ENCODE measurements around the gene PHKB. TPM values are rescaled to one million over a fixed set of nuclear protein-coding genes. Genes with fewer than 3 reads are reported as not detected.
"Not testable (repeated sequence)": the region's sequence is repeated elsewhere in the genome, so short reads cannot be mapped to it uniquely, and the experiment has no call there.

The PHKB gene
- total RNA-seq, 1 donor from 2014 or later: 72.8 TPM

DNA sequence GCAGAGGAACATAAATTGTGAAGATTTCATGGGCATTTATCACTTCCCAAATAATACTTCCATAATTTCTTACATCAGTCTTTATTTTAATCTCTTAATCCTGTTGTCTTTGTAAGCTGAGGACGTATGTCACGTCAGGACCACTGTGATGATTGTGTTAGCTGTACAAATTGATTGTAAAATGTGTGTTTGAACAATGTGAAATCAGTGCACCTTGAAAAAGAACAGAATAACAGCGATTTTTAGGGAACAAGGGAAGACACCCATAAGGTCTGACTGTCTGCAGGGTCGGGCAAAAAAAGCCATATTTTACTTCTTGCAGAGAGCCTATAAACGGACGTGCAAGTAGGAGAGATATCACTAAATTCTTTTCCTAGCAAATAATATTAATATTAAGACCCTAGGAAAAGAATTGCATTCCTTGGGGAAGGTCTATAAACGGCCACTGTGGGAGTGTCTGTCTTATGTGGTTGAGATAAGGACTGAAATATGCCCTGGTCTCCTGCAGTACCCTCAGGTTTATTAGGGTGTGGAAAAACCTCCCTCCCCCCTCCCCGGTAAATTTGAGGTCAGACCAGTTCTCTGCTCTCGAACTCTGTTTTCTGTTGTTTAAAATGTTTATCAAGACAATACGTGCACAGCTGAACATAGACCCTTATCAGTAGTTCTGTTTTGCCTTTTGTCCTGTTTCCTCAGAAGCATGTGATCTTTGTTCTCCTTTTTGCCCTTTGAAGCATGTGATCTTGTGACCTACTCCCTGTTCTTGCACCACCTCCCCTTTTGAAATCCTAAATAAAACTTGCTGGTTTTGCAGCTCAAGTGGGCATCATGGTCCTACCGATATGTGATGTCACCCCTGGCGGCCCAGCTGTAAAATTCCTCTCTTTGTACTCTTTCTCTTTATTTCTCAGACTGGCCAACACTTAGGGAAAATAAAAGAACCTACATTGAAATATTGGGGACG lies 78.9 kb downstream of the PHKB start:
- DNase-seq (ENCODE audit: missing footprints); intact Hi-C loops (cut with DNase I); ATAC-seq: not testable (repeated sequence)

DNA sequence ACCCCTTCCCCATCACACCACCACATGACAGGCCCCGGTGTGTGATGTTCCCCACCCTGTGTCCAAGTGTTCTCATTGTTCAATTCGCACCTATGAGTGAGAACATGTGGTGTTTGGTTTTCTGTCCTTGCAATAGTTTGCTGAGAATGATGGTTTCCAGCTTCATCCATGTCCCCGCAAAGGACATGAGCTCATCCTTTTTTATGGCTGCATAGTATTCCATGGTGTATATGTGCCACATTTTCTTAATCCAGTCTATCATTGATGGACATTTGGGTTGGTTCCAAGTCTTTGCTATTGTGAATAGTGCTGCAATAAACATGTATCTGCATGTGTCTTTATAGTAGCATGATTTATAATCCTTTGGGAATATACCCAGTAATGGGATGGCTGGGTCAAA lies 80.0 kb downstream of the PHKB start:
- ATAC-seq; DNase-seq (ENCODE audit: missing footprints); intact Hi-C loops (cut with DNase I): not testable (repeated sequence)

- ATAC-seq; DNase-seq (ENCODE audit: missing footprints); intact Hi-C loops (cut with DNase I): not testable (repeated sequence)
Measured at GRCh38 chr16:47544255-47544654, 83.1 kb downstream of the PHKB start.

DNA sequence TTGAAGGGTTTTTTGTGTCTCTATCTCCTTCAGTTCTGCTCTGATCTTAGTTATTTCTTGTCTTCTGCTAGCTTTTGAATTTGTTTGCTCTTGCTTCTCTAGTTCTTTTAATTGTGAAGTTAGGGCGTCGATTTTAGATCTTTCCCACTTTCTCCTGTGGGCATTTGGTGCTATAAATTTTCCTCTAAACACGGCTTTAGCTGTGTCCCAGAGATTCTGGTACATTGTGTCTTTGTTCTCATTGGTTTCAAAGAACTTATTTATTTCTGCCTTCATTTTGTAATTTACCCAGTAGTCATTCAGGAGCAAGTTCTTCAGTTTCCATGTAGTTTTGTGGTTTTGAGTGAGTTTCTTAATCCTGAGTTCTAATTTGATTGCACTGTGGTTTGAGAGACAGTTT lies 90.1 kb downstream of the PHKB start:
- intact Hi-C loops (cut with DNase I); DNase-seq (ENCODE audit: missing footprints); ATAC-seq: not testable (repeated sequence)

DNA sequence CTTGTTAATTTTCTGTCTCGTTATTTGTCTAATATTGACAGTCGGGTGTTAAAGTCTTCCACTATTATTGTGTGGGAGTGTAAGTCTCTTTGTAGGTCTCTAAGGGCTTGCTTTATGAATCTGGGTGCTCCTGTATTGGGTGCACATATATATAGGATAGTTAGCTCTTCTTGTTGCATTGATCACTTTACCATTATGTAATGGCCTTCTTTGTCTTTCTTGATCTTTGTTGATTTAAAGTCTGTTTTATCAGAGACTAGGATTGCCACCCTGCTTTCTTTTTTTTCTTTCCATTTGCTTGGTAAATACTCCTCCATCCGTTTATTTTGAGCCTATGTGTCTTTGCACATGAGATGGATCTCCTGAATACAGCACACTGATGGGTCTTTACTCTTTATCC lies 90.6 kb downstream of the PHKB start:
- ATAC-seq; DNase-seq (ENCODE audit: missing footprints): not testable (repeated sequence)

GRCh38 chr16:47553853-47554564 lies 92.9 kb downstream of the PHKB start:
- DNase-seq (ENCODE audit: missing footprints): no peak
- ATAC-seq: no peak

More for the DNA sequence above, 90.6 kb downstream of the PHKB start:
- intact Hi-C loops (cut with DNase I): not testable (repeated sequence)

GRCh38 chr16:47554587-47554986 lies 93.5 kb downstream of the PHKB start:
- ATAC-seq: not testable (repeated sequence)

More at GRCh38 chr16:47553853-47554564, 92.9 kb downstream of the PHKB start:
- intact Hi-C loops (cut with DNase I): no loop called here

GRCh38 chr16:47561286-47561685 lies 100.2 kb downstream of the PHKB start:
- intact Hi-C loops (cut with DNase I): no loop called here
- no peak for DNase-seq (ENCODE audit: missing footprints)
- no peak for ATAC-seq

More at GRCh38 chr16:47554587-47554986, 93.5 kb downstream of the PHKB start:
- intact Hi-C loops (cut with DNase I); DNase-seq (ENCODE audit: missing footprints): not testable (repeated sequence)

DNA sequence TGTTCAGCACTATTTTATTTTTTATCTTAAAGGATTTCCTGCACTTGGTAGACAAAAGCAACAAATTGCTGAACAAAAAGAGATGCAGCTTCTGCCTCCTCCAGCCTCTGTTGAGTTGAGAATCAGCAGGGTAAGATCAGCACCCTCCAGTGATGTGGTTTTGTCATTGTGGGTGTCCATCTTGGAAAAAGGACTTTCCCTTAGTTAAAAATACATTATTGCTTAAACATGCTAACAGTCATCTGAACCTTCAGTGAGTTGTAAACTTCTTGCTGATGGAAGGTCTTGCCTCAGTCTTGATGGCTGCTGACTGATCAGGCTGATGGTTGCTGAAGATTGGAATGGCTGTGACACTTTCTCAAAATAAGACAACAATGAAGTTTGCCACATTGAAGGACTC lies 101.2 kb downstream of the PHKB start:
- ATAC-seq: no peak
- intact Hi-C loops (cut with DNase I): no loop called here

DNA sequence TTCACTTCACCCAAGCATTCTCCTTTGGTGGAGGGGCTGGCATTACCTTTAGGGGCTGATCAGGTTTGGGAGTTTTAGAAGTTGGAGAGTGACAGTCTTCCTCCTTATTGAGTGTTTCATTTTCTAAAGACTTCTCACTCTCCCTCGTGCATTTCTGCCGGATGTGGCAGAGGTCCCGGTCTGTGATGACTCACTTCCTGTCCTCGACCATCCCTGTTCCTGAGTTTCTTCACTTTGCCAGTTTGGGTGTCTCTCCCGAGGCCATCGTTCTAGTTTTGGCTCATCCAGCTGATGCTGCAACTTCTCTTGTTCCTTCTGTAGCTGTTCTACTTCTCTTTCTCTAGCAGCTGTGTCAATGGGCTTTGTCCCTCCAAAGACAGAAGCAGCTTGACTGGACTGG lies 104.3 kb downstream of the PHKB start:
- DNase-seq (ENCODE audit: missing footprints): peak; percentile 71
- ATAC-seq: peak; percentile 93
- intact Hi-C loops (cut with DNase I): no loop called here

More for the DNA sequence above, 101.2 kb downstream of the PHKB start:
- DNase-seq (ENCODE audit: missing footprints): no peak

DNA sequence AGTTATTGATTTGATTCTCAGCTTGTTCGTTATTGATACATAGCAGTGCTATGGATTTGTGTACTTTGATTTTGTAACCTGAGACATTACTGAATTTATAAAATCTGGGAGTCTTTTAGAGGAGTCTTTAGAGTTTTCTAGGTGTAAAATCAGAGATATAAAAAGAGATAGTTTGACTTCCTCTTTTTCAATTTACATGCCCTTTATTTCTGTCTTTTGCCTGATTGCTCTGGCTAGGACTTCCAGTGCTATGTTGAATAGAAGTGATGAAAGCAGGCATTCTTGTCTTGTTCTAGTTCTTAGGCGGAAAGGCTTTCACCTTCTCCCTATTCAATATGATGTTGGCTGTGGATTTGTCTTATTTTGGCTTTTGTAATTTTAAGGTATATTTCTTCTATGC lies 106.2 kb downstream of the PHKB start:
- ATAC-seq (no peak), DNase-seq (ENCODE audit: missing footprints) (no peak)
- intact Hi-C loops (cut with DNase I): no loop called here

DNA sequence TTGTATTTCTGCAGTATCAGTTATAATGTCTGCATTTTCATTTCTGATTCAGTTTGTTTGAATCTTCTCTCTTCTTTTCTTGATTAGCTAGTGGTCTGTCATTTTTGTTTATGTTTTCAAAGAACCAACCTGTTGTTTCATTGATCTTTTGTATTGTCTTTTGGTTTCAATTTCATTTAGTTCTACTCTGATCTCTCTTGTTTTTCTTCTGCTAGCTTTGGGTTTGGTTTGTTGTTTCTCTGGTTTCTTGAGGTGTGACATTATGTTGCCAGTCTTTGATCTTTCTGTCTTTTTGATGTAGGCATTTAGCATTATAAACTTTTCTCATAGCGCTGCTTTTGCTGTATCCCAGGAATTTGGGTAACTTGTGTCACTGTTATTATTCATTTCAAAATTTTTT lies 107.2 kb downstream of the PHKB start:
- ATAC-seq: no peak

DNA sequence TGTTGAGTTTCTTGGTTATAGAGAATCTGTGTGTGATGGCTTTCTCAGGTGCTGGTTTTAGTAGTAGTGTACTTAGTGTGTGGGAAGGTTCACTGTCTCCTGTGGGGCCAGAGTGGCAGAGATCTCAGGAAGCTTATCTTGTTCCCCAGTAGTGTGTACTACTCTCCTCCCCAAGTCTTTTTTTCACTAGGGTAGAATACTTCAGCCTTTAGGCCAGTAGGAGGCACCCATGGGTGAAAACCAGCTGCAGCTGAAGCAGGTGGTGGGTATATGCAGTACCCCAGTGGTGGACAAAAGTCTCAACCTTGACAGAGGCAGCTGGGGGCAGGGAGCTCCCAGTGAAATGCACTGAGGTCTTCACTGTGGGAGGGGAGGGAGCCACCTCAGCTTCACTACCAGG lies 109.9 kb downstream of the PHKB start:
- DNase-seq (ENCODE audit: missing footprints) (no peak), ATAC-seq (no peak)
- intact Hi-C loops (cut with DNase I): no loop called here

More for the DNA sequence above, 107.2 kb downstream of the PHKB start:
- intact Hi-C loops (cut with DNase I): no loop called here
- no peak for DNase-seq (ENCODE audit: missing footprints)

GRCh38 chr16:47571711-47572110 lies 110.6 kb downstream of the PHKB start:
- intact Hi-C loops (cut with DNase I): no loop called here
- no peak for ATAC-seq

GRCh38 chr16:47574091-47575054 lies 113.2 kb downstream of the PHKB start:
- ATAC-seq: no peak
- DNase-seq (ENCODE audit: missing footprints): no peak
- intact Hi-C loops (cut with DNase I): no loop called here

More at GRCh38 chr16:47571711-47572110, 110.6 kb downstream of the PHKB start:
- no peak for DNase-seq (ENCODE audit: missing footprints)

DNA sequence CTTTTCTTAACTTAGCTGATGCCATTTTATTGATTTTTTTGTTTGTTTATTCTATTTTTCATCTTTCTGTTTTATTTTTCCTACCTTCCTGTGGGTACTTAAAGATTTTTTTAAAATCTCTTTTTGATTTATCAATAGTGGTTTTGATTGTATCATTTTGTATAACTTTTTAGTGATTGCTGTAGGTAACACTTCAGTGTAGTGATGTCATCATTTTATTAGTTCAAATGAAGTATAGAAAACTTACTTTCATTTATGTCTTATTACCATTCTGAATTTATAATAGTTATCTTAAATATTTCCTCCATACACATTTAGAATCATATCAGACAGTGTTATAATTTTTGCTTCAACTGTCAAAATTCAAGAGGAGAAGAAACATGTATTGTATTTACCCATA lies 115.9 kb downstream of the PHKB start:
- intact Hi-C loops (cut with DNase I): no loop called here
- no peak for DNase-seq (ENCODE audit: missing footprints)
- ATAC-seq: no peak

DNA sequence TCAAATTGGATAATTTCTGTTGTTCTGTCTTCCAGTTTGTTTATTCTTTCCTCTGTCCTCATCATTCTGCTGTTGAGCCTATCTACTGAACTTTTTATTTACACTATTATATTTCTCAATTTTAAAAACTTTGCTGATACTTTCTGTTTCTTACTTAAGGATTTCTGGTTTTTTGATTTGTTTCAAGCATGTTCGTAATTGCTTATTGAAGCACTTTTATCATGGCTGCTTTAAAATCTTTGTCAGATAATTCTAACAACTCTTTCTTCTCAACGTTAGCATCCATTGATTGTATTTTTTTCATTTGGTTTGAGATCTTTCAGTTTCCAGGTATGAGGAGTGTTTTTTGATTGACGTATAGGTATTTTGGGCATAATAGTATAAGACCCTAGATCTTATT lies 116.9 kb downstream of the PHKB start:
- intact Hi-C loops (cut with DNase I): no loop called here
- no peak for DNase-seq (ENCODE audit: missing footprints)
- no peak for ATAC-seq

- intact Hi-C loops (cut with DNase I): no loop called here
- ATAC-seq: no peak
- DNase-seq (ENCODE audit: missing footprints): no peak
Measured at GRCh38 chr16:47578573-47578972, 117.4 kb downstream of the PHKB start.
